HG02571 (cell line): ENCODE measurements around the gene HEXIM1.

ENCODE experiments used
- ATAC-seq: cut with Tn5 transposase; IDR thresholded peaks from one replicate; pipeline ENCODE4 v1.9.1; 2021; ENCODE audit warnings: mild to moderate bottlenecking, moderate library complexity; ENCODE audit not compliant: unreplicated experiment

The HEXIM1 gene

DNA sequence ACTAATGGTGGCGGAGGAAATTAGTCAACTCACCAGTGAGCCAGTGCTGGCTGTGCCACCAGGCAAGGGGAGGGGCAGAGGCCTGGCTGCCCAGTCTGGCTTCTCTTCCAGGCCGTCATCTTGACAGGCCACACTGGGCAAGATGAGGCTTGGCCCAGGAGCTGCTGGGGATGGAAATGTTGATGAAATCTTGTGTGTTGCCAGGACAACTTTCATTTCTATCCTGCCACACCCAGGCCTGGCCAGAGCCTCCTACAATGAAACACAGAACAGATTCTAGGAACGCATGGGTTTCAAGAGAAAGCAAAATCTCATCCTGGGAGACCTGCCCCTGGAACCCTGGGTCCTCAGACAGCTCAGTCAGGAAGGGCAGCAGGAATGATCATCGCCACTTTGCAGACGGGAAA is 22.7 kb downstream of the HEXIM1 start:
- no peak for ATAC-seq

DNA sequence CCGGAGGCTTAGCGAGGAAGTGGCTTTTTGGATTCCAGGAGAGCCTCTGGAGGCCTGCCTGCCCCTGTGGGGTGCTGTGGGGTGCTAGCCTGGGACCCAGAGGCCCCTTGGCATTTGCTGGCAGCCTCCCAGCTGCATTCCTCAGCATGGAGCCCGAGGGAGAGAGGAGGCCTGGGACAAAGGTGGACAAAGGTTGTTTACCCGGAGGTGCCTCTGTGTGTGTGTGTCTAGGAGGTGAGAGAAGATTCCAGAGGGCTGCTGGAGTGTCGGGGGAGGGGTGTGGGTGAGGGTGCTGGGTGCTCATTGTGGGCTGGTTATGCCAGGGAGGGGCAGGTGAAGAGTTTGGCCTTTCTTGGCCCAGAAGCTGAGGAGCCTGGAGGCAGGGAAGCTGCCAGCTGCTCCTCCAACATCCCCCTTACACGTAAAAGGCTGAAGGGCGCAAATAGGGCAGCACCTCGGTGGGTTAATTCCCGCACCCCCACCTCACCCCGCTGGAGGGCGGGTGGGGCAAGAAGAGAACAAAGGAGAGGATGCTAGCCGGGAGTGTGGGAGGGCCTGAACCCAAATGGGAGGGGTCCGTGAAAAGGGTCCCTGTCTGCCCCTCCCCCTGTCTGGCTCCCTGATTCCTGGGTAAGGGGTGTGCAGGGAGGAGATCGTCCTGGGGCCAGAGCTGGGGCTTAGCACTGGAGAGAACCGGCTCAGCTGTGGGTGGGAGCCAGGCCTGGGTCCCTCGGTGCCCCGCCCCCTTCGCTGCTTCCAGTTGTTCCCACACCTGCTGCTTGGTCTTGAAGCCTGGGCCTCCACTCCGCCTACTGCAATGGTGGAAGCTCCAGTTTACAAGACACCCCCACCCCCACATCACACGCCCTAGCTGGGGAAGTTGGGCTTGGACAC is 23.3 kb downstream of the HEXIM1 start:
- no peak for ATAC-seq

DNA sequence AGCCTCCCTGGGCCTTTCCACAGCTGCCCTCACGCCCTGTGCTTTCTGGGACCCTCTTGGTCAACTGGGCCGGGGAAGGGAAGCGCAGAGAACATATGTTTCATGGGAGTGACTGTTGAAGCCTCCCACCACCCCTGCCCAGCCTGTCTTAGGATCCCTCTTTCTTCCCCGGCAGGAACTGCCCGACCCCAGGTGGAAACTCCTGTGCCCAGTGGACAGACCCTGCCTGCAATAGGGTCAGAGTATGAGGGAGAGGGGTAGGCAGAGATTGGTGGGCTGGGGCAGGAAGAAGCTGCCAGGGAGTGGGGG is 23.9 kb downstream of the HEXIM1 start:
- no peak for ATAC-seq

DNA sequence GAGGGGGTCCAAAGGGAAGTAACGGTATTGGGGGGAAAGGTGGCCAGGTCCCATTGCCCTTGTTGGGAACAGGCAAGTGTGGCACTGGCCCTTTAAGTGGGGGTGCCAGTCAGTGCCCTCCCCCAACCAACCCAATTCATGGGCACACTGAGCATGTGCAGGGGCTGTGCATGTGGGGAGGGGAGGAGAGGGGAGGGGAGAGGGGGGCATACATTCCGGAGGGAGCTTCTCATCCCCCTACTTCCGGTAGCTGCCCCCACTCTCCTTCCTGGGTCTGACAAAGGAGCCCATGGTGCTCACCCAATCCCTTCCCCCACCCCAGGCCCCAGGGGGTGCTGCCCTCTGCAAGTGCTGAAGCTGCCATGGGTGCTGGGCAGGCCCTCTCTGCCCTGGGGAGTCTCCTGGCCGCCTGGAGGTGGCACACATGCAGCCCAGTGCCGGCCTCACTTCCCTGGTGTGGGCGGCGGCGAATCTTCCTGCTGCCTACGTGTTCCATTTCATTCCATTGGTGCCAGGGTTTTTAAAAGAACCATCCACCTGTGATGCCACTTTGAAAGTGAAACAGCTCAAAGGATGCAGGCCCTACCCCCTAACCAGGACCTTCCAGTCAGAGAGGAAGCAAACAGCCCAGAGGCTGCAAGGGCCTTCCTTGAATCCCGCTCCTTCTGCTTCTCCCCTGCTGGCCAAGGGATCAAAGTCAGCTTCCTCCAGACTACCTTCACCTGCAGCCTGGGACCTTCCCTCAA is 24.4 kb downstream of the HEXIM1 start:
- ATAC-seq, result no peak

DNA sequence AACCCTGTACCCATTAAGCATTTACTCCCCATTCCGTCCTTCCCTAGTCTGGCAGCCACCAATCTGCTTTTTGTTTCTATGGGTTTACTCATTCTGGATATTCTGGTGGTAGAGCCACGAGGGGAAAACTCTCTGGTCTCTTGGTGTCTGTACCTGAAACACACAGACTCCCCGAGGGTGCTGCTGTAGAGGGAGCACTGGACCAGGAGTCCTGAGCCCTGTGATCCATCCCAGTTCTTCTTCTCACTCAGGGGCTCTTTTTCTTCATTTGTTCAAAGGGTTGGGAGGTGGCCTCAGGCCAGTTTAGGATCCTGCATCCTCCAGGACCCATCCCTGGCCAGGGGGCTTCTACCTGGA is 27.5 kb downstream of the HEXIM1 start:
- no peak for ATAC-seq

DNA sequence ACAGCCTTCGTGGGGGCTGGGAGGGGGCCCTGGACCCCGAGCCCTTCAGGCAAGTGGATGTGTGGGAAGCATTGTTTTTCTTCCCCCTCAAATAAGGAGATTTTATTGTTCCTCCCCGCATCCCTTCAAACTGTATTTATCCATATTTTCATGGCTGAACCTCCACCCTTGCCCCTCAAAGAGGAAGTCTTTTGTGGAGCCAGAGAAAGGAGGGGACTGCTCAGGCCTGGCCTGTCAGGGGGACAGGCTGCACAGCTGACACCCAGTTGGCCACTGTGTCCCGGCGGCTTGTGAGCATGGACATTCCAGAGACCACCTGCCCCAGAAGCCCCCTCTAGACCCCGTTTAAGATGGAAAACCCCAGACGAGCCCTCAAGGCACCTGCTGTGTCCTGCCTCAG is 29.3 kb downstream of the HEXIM1 start:
- no peak for ATAC-seq

DNA sequence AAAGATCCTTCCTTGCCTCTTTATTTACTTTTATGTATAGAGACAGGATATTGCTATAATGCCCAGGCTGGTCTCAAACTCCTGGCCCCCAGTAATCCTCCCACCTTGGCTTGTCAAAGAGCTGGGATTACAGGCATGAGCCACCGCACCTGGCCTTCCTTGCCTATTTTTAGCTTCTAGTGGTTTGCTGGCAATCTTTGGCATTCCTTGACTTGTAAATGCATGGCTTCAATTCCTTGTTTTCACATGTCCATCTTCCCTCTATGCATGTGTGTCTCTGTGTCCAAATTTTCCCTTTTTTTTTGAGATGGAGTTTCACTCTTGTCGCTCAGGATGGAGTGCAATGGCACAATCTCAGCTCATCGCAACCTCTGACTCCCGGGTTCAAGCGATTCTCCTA is 35.9 kb downstream of the HEXIM1 start:
- no peak for ATAC-seq

DNA sequence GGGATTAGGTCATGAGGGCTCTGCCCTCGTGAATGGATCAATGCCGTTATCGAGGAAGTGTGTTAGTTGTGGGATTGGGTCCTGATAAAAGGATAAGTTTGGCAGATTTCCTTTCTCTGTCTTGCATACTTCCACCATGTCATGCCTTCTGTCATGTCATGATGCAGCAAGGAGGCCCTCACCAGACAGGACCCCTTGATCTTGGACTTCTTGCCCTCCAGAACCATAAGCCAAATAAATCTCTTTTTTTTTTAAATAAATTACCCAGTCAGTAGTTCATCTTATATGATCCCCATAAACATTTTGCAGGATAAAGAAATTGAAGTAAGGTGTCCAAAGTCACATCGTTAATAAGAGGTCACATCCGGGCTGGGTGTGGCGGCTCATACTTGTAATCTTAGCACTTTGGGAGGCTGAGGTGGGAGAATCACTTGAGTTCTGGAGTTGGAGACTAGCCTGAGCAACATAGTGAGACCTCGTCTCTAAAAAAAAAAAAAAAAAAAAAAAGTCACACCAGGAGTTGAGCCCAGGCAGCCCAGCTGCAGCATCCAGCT is 38.6 kb downstream of the HEXIM1 start:
- ATAC-seq, result no peak

DNA sequence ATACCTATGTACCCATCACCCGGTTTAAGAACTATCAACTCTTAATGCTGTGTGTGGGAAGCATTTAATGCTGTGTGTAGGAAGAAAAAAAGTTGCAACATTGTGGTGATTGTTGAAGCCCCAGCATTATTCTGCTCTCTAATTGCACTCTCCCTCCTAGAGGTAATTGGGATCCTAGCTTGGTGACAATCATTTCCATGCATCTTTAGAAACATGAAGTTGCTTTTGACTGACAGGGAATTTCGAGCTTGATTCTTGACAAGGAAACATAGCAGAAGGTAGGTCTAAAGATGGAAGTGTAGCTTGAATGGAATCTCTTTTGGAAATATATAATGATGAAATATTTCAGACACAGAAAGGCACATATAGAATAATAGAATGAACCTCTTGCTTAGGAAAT is 40.7 kb downstream of the HEXIM1 start:
- no peak for ATAC-seq

DNA sequence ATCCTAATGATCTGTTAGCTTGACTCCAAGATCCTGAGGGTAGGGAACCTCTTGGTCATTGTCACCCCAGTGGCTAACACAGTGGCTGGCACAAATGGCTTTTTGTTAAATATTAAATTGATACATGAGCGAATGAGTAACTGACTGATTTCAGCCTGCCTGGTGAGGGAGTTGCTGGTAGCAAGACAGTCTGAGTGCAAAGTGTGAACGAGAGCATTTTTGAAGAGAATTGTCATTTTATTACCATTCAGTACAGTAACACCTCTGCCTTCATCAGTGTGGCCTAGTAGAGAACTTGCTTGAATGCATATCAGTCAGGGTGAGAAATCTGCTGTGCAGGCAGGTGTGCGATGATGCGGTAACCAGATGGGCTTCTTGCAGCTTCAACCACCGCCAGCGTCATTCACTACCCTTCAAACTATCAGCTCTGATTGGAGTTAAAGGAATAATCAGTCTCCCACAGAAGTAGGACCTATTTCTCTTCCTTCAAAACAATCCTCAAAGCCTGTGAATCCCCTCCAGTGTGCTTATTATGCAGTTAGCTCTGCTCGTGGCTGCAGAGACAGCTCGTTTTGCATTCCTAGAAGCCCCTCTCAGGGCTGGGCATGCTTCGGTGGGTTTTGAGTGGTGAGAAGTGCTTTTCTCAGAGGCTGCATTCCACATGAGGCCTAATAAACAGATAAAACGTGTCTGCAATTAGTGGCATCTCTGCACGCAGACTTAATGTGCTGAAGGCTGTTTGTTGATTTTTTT is 42.4 kb downstream of the HEXIM1 start:
- ATAC-seq, result no peak

DNA sequence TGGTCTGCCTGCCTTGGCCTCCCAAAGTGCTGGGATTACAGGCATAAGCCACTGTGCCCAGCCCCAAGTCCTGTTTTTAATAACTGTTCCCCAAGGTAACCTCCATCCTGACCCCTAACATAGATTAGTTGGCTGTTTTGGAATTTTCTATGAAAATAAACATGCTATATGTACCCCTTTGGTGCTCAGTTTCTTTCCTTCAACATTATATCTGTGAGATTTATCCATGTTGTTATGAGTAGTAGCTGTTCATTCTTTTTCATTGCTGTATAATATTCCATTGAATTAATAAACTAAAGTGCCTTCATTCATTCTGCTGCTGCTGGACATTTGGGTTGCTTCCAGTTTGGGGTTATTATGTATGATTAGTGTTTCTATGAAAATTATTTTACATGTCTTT is 47.1 kb downstream of the HEXIM1 start:
- no peak for ATAC-seq

DNA sequence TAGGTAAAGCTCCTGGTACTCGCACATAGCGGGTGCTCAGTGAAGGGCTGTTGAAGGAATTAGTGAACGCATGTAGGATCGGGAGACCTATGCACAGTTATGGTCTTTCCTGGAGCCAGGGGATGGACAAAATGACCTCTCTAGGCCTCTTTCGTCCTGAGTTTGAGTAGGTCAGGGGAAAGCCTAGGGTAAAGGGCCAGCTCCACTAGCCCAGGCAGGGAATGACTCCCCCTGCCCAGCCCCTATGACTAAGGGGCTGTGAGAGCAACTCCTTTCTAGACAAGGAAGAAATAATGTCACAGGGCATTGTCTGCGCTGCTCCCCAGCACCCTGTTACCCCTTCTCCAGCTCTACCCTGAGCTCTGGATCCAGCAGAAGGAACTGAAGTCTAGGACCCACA is 48.8 kb downstream of the HEXIM1 start:
- no peak for ATAC-seq

DNA sequence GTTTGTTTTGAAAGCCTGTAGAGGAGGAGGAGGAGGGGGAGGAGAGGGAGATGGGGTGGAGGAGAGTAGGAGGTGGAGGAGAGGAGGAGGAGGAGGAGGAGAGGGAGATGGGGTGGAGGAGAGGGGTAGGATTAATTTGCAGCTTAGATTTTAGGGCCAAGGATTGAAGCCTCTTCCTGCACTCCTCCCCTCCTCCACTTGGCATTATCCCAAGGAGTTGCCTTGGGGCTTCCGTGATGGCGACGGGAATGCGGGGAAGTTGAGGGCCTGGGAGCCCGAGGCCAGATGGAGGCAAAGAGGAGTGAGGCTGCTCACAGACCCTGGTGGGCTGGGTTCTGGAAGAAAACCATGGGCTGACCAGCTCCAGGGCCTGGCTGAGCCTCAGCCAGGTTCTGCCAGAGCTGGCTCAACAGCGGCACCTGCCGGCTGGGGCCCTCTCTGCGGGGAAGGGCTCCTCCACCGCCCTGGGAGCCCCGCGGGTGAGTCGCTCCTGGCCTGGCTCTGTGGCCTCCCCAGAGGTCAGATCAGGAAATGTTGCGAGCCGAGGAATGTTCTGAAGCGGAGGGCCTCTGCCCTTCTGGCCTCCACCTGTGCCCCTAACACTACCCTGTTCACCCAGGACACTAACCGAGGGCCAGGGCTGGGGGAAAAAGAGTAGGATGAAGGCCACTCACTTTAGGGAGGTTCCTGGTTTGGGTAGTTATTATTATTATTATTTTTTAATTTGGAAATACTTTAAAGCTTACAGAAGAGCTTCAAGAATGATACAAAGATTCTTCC is 49.5 kb downstream of the HEXIM1 start:
- no peak for ATAC-seq

DNA sequence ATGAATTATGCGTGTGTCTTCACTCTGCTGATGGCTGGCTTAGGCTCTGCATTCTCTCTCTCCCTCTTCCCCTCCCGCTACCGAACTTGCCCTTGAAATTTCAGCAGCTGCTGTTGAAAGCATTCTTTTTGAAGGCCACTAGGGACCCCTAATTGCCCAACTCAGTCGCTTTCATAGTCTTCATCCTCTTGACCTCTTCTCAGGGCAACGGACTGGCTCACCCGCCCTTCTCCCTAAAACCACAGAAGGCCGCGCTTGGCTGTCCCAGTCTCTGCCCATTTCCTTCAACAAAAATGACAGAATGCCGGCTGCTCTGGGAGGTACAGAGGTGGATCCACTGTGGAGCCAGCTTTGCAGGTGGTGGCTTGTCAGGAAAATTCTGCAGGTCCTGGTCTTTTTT is 52.4 kb downstream of the HEXIM1 start:
- no peak for ATAC-seq

DNA sequence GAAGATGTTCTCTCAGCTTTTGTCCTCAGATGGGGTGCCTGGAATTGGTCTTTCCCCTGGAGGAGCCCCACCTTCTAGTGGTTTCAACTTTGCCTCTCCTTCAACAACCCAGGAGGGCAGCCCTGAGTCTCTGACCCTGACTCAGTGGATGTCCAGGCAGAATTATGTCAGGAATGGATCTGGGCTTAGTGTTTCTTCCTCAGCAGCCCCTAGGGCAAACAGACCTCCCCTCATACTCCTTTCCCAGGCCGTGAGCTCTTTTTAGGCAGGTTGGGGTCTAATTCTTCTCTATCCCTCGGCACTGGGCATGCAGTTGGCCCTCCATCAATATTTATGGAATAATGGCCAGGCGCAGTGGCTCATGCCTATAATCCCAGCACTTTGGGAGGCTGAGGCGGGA is 53.2 kb downstream of the HEXIM1 start:
- no peak for ATAC-seq
